Measurements from ENCODE around the gene GSTA5. TPM values are rescaled to one million over a fixed set of nuclear protein-coding genes. Genes with fewer than 3 reads are reported as not detected.
"Not testable (repeated sequence)": the region's sequence is repeated elsewhere in the genome, so short reads cannot be mapped to it uniquely, and the experiment has no call there.

The GSTA5 gene
- total RNA-seq, 2 experiments from 2014 or later = not detected

- H3K9me3 Mint-ChIP-seq; H3K27ac Mint-ChIP-seq; POLR2A ChIA-PET; H3K36me3 Mint-ChIP-seq; CTCF ChIA-PET; DNase-seq; intact Hi-C loops (cut with micrococcal nuclease); H3K27me3 Mint-ChIP-seq; H3K4me1 Mint-ChIP-seq (ENCODE audit: low read depth); H3K4me3 Mint-ChIP-seq: not testable (repeated sequence)
Measured at GRCh38 chr6:52827073-52827783, 13.4 kb downstream of the GSTA5 start.

DNA sequence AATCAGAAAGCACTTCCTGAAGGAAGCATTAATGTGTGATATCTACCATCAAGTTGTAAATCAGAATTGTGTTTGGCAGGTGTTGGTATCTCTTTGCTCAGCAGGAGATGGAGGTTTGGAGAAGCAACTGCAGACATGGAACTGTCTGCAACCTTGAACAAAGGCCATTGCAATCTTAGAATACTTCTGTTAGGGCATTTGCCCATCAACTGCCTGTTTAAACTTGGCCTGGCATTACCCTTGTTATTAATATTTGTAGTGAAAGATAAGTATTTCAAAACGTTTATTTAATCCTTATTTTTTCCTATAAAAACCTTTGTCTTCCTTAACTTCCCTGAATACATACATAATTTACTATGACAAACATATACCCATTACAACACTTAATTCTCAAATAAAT lies 14.1 kb downstream of the GSTA5 start:
- H3K9me3 Mint-ChIP-seq = peaks cover 6% of the 10 kb centered on the region
- no peak overlapping the region for H3K27ac Mint-ChIP-seq
- H3K27me3 Mint-ChIP-seq = no peaks in the 10 kb centered on the region
- no peak overlapping the region for H3K4me3 Mint-ChIP-seq
- no peak for DNase-seq
- intact Hi-C loops (cut with micrococcal nuclease) = no loop called here
- no peaks in the 10 kb centered on the region for H3K4me1 Mint-ChIP-seq (ENCODE audit: low read depth)
- CTCF ChIA-PET = no interaction called here
- POLR2A ChIA-PET = no interaction called here
- no peaks in the 10 kb centered on the region for H3K36me3 Mint-ChIP-seq

- H3K36me3 Mint-ChIP-seq; H3K9me3 Mint-ChIP-seq; POLR2A ChIA-PET; DNase-seq; intact Hi-C loops (cut with micrococcal nuclease); H3K4me3 Mint-ChIP-seq; H3K27ac Mint-ChIP-seq; H3K27me3 Mint-ChIP-seq; CTCF ChIA-PET; H3K4me1 Mint-ChIP-seq (ENCODE audit: low read depth): not testable (repeated sequence)
Measured at GRCh38 chr6:52825900-52826459, 14.6 kb downstream of the GSTA5 start.

DNA sequence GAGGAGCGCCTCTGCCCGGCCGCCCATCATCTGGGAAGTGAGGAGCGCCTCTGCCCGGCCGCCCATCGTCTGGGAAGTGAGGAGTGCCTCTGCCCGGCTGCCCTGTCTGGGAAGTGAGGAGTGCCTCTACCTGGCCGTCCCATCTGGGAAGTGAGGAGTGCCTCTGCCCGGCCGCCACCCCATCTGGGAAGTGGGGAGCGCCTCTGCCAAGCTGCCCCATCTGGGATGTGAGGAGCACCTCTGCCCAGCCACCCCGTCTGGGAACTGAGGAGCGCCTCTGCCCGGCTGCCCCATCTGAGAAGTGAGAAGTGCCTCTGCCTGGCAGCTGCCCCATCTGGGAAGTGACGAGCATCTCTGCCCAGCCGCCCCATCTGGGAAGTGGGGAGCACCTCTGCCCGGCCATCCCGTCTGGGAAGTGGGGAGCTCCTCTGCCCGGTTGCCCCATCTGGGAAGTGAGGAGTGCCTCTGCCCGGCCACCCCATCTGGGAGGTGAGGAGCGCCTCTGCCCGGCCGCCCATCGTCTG lies 15.3 kb downstream of the GSTA5 start:
- intact Hi-C loops (cut with micrococcal nuclease); DNase-seq; H3K27ac Mint-ChIP-seq; H3K4me3 Mint-ChIP-seq; POLR2A ChIA-PET; H3K4me1 Mint-ChIP-seq (ENCODE audit: low read depth); H3K27me3 Mint-ChIP-seq; H3K36me3 Mint-ChIP-seq; CTCF ChIA-PET: not testable (repeated sequence)
- peaks cover 11% of the 10 kb centered on the region for H3K9me3 Mint-ChIP-seq

DNA sequence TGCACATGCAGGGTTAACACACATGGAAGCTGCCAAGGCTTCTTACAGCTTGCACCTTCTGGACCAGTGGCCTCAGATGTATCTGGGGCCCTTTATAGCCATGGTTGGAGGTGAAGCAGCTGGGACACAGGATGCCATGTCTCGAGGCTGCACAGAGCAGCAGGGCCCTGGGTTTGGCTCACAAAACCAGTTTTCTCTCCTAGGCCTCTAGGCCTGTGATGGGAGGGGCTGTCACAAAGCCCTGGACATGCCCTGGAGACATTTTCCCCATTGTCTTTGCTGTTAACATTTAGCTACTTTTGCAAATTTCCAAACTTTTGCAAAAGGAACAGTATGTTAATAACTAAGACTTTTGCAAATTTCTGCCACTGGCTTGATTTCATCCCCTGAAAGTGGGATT lies 18.8 kb downstream of the GSTA5 start:
- ChIA-PET CTCF (no interaction called here), POLR2A (no interaction called here)
- Mint-ChIP-seq H3K27ac (no peak overlapping the region), H3K4me3 (no peak overlapping the region), H3K4me1 (ENCODE audit: low read depth) (no peaks in the 10 kb centered on the region), H3K27me3 (no peaks in the 10 kb centered on the region), H3K9me3 (peaks cover 11% of the 10 kb centered on the region), H3K36me3 (no peaks in the 10 kb centered on the region)
- intact Hi-C loops (cut with micrococcal nuclease) = no loop called here
- no peak for DNase-seq

- Mint-ChIP-seq H3K36me3 (no peaks in the 10 kb centered on the region), H3K27ac (no peak overlapping the region)
- POLR2A ChIA-PET = no interaction called here
Measured at GRCh38 chr6:52820198-52820597, 20.4 kb downstream of the GSTA5 start.

DNA sequence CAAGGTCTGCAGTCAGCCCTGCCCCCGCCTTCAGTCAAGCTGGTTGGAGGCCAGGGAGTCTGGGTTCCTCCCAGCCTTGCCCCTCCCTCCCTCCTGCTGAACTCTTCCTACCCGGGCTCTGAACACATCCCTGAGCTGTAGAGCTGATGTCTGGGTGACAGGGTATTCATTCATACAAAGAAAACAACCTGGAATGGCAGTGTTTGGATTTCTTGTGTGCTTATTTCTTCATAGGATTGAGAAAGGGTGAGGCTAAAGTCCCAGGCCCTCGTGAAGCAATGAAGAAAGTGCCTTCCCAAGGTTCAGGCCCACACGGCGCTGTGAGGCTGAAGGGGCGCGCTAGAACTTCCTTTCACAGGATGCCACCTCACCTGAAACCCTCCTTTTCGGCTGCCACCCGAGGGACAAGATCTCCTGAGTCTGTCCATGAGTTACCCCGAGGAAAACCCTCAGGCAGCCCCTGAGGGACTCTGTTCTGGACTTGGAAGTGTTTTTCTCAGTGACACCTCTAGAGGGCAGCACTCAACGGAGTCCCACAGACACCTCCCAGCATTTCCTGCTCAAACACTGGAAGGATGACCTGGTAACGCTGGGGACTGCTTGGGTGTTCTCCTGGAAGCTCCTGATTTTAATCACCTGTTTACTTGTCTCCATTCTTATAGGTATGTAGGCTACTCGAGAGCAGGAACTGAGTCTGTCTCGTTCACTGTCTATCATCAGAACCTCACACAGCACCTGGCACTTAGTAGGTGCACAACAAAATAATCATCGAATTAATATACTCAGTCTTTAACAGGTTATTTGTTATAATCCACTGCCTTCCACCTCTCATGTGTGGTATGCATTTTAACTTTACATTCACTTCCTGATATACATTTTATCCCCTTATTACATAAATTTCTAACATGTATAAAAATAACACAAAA lies 25.2 kb downstream of the GSTA5 start:
- Mint-ChIP-seq H3K27ac (no peak overlapping the region), H3K9me3 (no peaks in the 10 kb centered on the region), H3K4me1 (ENCODE audit: low read depth) (no peaks in the 10 kb centered on the region), H3K27me3 (peaks cover 2% of the 10 kb centered on the region), H3K4me3 (no peak overlapping the region), H3K36me3 (no peaks in the 10 kb centered on the region)
- ChIA-PET CTCF (interaction anchor here (0.7 to 1.1 kb wide), 3 partner anchors 12 to 252 kb away, joined by 3 to 4 read pairs (median 3); no protein-coding TSS in a partner anchor), POLR2A (no interaction called here)
- intact Hi-C loops (cut with micrococcal nuclease) = no loop called here
- DNase-seq = peak; percentile 56

More at GRCh38 chr6:52820198-52820597, 20.4 kb downstream of the GSTA5 start:
- CTCF ChIA-PET = interaction anchor here (0.6 to 1.4 kb wide), 3 partner anchors 8 to 212 kb away, joined by 3 read pairs; no protein-coding TSS in a partner anchor
- Mint-ChIP-seq H3K4me3 (no peak overlapping the region), H3K4me1 (ENCODE audit: low read depth) (no peaks in the 10 kb centered on the region), H3K27me3 (no peaks in the 10 kb centered on the region), H3K9me3 (peaks cover 11% of the 10 kb centered on the region)
- DNase-seq = no peak
- intact Hi-C loops (cut with micrococcal nuclease) = no loop called here

GRCh38 chr6:52814545-52814944 lies 26.1 kb downstream of the GSTA5 start:
- POLR2A ChIA-PET = not testable (repeated sequence)

GRCh38 chr6:52809777-52810176 lies 30.8 kb downstream of the GSTA5 start:
- H3K36me3 Mint-ChIP-seq = not testable (repeated sequence)

More at GRCh38 chr6:52814545-52814944, 26.1 kb downstream of the GSTA5 start:
- H3K36me3 Mint-ChIP-seq; H3K9me3 Mint-ChIP-seq; H3K4me3 Mint-ChIP-seq; H3K27ac Mint-ChIP-seq; H3K27me3 Mint-ChIP-seq; intact Hi-C loops (cut with micrococcal nuclease); DNase-seq; H3K4me1 Mint-ChIP-seq (ENCODE audit: low read depth): not testable (repeated sequence)
- CTCF ChIA-PET = interaction anchor here (1.1 kb wide), 1 partner anchor 11 kb away, joined by 3 read pairs; no protein-coding TSS in a partner anchor

DNA sequence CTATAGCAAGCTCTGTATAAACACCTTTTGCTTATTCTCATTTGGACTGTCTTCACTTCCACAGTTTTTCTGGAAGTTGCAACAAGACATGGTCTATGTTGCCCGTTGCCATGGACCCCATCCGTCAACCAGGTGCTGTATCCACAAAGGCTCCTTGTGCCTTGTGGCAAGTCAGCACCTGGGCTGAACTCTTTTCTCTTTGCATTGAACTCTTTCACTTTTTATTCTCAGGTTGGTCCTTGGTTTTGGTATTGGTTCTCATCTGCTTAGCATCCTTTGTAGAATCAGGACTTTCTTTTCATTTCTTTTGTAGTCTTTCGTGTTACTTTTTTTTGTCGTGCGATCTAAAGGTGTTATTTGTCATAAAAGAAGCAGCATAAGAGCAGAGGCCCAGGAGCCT lies 32.0 kb downstream of the GSTA5 start:
- ChIA-PET CTCF (no interaction called here), POLR2A (no interaction called here)
- no peak for DNase-seq
- no peaks in the 10 kb centered on the region for H3K4me1 Mint-ChIP-seq (ENCODE audit: low read depth)
- no peak overlapping the region for H3K4me3 Mint-ChIP-seq
- no peak overlapping the region for H3K27ac Mint-ChIP-seq
- intact Hi-C loops (cut with micrococcal nuclease) = no loop called here
- H3K27me3 Mint-ChIP-seq = peaks cover 7% of the 10 kb centered on the region
- H3K9me3 Mint-ChIP-seq = no peaks in the 10 kb centered on the region
- no peaks in the 10 kb centered on the region for H3K36me3 Mint-ChIP-seq

More at GRCh38 chr6:52809777-52810176, 30.8 kb downstream of the GSTA5 start:
- H3K9me3 Mint-ChIP-seq; H3K4me1 Mint-ChIP-seq (ENCODE audit: low read depth); H3K27ac Mint-ChIP-seq; intact Hi-C loops (cut with micrococcal nuclease); POLR2A ChIA-PET; H3K27me3 Mint-ChIP-seq; H3K4me3 Mint-ChIP-seq; DNase-seq: not testable (repeated sequence)
- CTCF ChIA-PET = interaction anchor here (1.0 kb wide), 1 partner anchor 85 kb away, joined by 4 read pairs; no protein-coding TSS in a partner anchor

- H3K27me3 Mint-ChIP-seq; POLR2A ChIA-PET; intact Hi-C loops (cut with micrococcal nuclease); H3K9me3 Mint-ChIP-seq; DNase-seq; H3K4me3 Mint-ChIP-seq; H3K4me1 Mint-ChIP-seq (ENCODE audit: low read depth); H3K27ac Mint-ChIP-seq; H3K36me3 Mint-ChIP-seq: not testable (repeated sequence)
- CTCF ChIA-PET = interaction anchor here (0.9 kb wide), 1 partner anchor 11 kb away, joined by 3 read pairs; no protein-coding TSS in a partner anchor
Measured at GRCh38 chr6:52803668-52804255, 36.9 kb downstream of the GSTA5 start, which contains the start of gene GSTA1. GSTA1 (minus strand) TSS chr6:52803816; CDS start chr6:52799267, 4,549 bp downstream.

DNA sequence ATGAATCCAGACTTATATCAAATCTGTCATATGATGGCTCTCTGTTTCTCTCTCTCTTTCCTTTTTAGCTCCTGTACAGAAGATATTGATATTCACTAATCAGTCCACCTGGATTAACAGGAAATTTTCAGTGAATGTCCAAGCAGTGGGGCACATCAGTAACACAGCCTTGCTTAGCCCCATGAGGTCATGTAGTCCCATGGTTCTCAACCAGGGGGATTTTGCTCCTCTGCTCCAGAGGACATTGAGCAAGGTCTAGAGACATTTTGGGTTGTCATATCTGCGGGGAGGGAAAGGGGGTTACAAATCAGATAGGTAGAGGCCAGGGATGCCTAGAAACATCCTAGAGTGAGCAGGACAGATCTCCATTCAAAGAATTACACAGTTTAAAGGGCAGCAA lies 37.8 kb downstream of the GSTA5 start:
- H3K9me3 Mint-ChIP-seq = no peaks in the 10 kb centered on the region
- peaks cover 10% of the 10 kb centered on the region for H3K27me3 Mint-ChIP-seq
- H3K4me1 Mint-ChIP-seq (ENCODE audit: low read depth) = no peaks in the 10 kb centered on the region
- ChIA-PET CTCF (interaction anchor here (0.9 kb wide), 1 partner anchor 12 kb away, joined by 3 read pairs; no protein-coding TSS in a partner anchor), POLR2A (no interaction called here)
- no peak overlapping the region for H3K4me3 Mint-ChIP-seq
- H3K27ac Mint-ChIP-seq = no peak overlapping the region
- no peak for DNase-seq
- intact Hi-C loops (cut with micrococcal nuclease) = no loop called here
- no peaks in the 10 kb centered on the region for H3K36me3 Mint-ChIP-seq
